ENCODE measurements around the gene CD200. TPM values are rescaled to one million over a fixed set of nuclear protein-coding genes. Genes with fewer than 3 reads are reported as not detected.

The CD200 gene
- total and polyA plus RNA-seq, 9 of the 15 experiments (the other 6 are each of a cell fraction or from before 2014, with no cell fraction given): 0.13 TPM; not detected in 8

DNA sequence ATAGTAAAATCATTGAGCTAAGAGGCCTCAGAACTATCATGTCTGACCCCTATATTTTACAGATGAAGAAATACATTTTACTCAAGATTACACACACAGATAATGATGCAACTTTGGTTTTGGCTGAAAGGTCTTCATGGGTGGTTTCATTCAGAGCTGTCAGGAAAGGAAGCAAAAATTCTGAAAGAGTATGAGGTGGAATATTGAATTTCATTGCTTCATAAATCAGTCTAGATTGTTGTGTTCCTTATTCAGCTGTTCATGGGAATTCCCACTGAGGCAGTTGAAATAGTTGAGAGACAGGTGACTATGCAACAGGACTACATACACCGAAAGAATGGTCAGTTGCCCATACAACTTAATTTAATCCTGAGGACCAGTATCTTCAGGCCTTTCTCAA, 39.4 kb downstream of the CD200 start (continued):
- TF ChIP-seq, protein P1, sequence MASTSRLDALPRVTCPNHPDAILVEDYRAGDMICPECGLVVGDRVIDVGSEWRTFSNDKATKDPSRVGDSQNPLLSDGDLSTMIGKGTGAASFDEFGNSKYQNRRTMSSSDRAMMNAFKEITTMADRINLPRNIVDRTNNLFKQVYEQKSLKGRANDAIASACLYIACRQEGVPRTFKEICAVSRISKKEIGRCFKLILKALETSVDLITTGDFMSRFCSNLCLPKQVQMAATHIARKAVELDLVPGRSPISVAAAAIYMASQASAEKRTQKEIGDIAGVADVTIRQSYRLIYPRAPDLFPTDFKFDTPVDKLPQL (IDR thresholded peaks at IDR 0.05; ENCODE audit: extremely low read depth, insufficient read length): no peak
- TF ChIP-seq, protein P2, sequence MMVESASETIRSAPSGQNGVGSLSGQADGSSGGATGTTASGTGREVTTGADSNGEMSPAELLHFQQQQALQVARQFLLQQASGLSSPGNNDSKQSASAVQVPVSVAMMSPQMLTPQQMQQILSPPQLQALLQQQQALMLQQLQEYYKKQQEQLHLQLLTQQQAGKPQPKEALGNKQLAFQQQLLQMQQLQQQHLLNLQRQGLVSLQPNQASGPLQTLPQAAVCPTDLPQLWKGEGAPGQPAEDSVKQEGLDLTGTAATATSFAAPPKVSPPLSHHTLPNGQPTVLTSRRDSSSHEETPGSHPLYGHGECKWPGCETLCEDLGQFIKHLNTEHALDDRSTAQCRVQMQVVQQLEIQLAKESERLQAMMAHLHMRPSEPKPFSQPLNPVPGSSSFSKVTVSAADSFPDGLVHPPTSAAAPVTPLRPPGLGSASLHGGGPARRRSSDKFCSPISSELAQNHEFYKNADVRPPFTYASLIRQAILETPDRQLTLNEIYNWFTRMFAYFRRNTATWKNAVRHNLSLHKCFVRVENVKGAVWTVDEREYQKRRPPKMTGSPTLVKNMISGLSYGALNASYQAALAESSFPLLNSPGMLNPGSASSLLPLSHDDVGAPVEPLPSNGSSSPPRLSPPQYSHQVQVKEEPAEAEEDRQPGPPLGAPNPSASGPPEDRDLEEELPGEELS (CRISPR knock-in tag; IDR thresholded peaks at IDR 0.05; ENCODE audit: borderline replicate concordance): no peak
- no peak for TF ChIP-seq GTF2A2 (tag; IDR thresholded peaks at IDR 0.05)

DNA sequence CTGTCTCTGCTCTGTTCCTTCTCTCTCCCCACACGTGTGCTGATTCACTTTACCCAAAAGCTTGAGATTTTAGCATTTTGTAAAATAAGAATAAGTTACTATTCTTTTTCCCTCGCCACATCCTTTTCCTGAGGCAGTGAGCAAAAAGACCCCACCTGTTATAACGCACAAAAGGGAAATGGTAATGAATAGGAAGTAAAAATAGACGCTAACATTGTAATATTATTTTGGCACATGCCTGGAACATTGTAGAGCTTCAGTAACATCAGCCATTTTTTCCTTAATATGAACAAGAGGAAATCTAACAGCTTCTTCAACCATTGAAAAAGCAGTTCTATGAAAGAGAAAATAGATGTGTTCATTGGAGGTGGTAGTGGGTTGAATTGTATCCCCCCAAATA, 40.5 kb downstream of the CD200 start:
- H3K4me1 ChIP-seq (replicated peaks in 1 of 2; ENCODE audit: control insufficient read depth in 2 of 2, insufficient read depth in 2 of 2, low read length in 2 of 2): no peaks in the 10 kb centered on the region
- in situ Hi-C loops (cut with MboI) (no loop called here), intact Hi-C loops (cut with micrococcal nuclease) (no loop called here)
- POLR2A ChIA-PET: no interaction called here
- H3K36me3 ChIP-seq (ENCODE audit: control insufficient read depth, insufficient read depth, low read length): no peaks in the 10 kb centered on the region
- H3K27ac ChIP-seq (ENCODE audit: extremely low read depth, low read depth, low read length): no peak overlapping the region
- H3K9ac ChIP-seq (ENCODE audit: insufficient read depth in 1 of 2, low read depth in 2 of 2, low read length in 2 of 2): no peak overlapping the region
- no peaks in the 10 kb centered on the region for H3K9me3 ChIP-seq (replicated peaks; ENCODE audit: control insufficient read depth, insufficient read depth, low read depth, low read length)
- CTCF ChIA-PET (ENCODE audit: low intra/inter-chr PET ratio): no interaction called here
- no peak for FAIRE-seq
- BruUV-seq (replicated peaks): no TSS peak
- WGBS (ENCODE audit: insufficient coverage, low coverage, missing lambda C conversion rate): 0% methylated on average over 4 of the region's 4 CpGs
- H3K79me2 ChIP-seq (ENCODE audit: control insufficient read depth, insufficient read depth, low read length): no peaks in the 10 kb centered on the region
- H3K27me3 ChIP-seq (ENCODE audit: control insufficient read depth in 2 of 2, insufficient read depth in 2 of 2, low read length in 2 of 2): no peaks in the 10 kb centered on the region
- no peaks in the 10 kb centered on the region for H3K9me1 ChIP-seq (ENCODE audit: control insufficient read depth, insufficient read depth, low read length)
- ATAC-seq: no peak
- H3K4me2 ChIP-seq (ENCODE audit: insufficient read depth, low read length): no peak overlapping the region
- no peaks in the 10 kb centered on the region for H4K20me1 ChIP-seq (replicated peaks; ENCODE audit: control insufficient read depth, insufficient read depth, low read length)
- DNase-seq (ENCODE audit: extremely low read depth in 1 of 4, low spot score in 3 of 4): no peak
- no peak overlapping the region for H3K4me3 ChIP-seq
- no peak overlapping the region for H2AFZ ChIP-seq (ENCODE audit: low read depth, low read length)
- TF ChIP-seq, protein P3, sequence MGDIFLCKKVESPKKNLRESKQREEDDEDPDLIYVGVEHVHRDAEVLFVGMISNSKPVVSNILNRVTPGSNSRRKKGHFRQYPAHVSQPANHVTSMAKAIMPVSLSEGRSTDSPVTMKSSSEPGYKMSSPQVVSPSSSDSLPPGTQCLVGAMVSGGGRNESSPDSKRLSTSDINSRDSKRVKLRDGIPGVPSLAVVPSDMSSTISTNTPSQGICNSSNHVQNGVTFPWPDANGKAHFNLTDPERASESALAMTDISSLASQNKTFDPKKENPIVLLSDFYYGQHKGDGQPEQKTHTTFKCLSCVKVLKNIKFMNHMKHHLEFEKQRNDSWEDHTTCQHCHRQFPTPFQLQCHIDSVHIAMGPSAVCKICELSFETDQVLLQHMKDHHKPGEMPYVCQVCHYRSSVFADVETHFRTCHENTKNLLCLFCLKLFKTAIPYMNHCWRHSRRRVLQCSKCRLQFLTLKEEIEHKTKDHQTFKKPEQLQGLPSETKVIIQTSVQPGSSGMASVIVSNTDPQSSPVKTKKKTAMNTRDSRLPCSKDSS (IDR thresholded peaks at IDR 0.05; ENCODE audit: low read depth, partially characterized antibody): no peak
- TF ChIP-seq ZFPM2 (CRISPR knock-in tag; IDR thresholded peaks at IDR 0.05) (no peak), NR1H2 (CRISPR knock-in tag; IDR thresholded peaks at IDR 0.05) (no peak), PHB2 (IDR thresholded peaks at IDR 0.05; ENCODE audit: low read depth) (no peak), CBX1 (IDR thresholded peaks at IDR 0.05; ENCODE audit: low read depth) (no peak), KDM4B (IDR thresholded peaks at IDR 0.05; ENCODE audit: borderline replicate concordance in 2 of 2, low read depth in 1 of 2) (no peak), KAT8 (IDR thresholded peaks at IDR 0.05; ENCODE audit: low read depth) (no peak), NCOA4 (IDR thresholded peaks at IDR 0.05; ENCODE audit: partially characterized antibody) (no peak)
- TF ChIP-seq, protein P4, sequence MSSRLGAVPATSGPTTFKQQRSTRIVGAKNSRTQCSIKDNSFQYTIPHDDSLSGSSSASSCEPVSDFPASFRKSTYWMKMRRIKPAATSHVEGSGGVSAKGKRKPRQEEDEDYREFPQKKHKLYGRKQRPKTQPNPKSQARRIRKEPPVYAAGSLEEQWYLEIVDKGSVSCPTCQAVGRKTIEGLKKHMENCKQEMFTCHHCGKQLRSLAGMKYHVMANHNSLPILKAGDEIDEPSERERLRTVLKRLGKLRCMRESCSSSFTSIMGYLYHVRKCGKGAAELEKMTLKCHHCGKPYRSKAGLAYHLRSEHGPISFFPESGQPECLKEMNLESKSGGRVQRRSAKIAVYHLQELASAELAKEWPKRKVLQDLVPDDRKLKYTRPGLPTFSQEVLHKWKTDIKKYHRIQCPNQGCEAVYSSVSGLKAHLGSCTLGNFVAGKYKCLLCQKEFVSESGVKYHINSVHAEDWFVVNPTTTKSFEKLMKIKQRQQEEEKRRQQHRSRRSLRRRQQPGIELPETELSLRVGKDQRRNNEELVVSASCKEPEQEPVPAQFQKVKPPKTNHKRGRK (tag; IDR thresholded peaks at IDR 0.05): no peak
- TF ChIP-seq, protein P5, sequence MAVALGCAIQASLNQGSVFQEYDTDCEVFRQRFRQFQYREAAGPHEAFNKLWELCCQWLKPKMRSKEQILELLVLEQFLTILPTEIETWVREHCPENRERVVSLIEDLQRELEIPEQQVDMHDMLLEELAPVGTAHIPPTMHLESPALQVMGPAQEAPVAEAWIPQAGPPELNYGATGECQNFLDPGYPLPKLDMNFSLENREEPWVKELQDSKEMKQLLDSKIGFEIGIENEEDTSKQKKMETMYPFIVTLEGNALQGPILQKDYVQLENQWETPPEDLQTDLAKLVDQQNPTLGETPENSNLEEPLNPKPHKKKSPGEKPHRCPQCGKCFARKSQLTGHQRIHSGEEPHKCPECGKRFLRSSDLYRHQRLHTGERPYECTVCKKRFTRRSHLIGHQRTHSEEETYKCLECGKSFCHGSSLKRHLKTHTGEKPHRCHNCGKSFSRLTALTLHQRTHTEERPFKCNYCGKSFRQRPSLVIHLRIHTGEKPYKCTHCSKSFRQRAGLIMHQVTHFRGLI (CRISPR knock-in tag; IDR thresholded peaks at IDR 0.05): no peak

Measured in K562 (cell line).